Activated CD8-positive, alpha-beta memory T cell treated with anti-CD3 and anti-CD28 coated beads, Interleukin-2, amount 50 U/mL, for 1 hour (primary cell): ENCODE data around the gene ABCA3.

Experiments
- DNase-seq: peaks from one replicate; pipeline ENCODE4 v3.0.0-alpha.2; 2020; ENCODE audit errors: extremely low read depth

Gene ABCA3

DNA sequence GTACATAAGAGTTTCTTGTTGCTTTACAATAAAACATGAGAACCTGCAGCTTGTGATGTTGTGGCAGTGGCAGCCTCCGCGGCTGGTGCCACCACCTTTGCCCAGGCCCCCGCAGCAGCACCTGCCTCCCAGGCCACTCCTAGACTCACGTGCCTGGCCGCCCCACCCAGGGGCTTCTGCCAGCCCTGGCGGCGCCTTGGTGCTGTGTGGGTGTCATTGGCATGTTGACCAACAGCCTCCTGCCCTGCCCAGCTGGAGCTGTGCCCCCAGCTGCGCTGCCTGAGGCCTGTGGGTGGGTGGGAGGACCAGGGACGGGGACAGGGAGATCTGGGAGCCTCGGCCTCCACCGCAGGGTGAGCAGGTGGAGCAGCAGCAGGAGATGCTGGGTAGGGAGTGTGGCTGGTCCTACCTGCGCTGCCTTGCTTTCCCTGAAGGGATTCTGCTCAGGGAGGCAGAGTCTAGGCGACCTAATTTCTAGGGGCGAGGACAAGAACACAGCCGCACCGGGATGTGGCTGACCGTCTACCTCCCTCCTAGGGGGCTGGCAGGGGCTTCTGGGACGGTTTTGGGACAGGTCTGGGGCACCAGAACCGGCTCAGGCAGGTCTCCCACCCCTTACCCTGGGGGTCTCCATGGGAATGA, 104.7 kb downstream of the ABCA3 start:
- no peak for DNase-seq

GRCh38 chr16:2235234-2235651, 105.3 kb downstream of the ABCA3 start:
- DNase-seq, result no peak

DNA sequence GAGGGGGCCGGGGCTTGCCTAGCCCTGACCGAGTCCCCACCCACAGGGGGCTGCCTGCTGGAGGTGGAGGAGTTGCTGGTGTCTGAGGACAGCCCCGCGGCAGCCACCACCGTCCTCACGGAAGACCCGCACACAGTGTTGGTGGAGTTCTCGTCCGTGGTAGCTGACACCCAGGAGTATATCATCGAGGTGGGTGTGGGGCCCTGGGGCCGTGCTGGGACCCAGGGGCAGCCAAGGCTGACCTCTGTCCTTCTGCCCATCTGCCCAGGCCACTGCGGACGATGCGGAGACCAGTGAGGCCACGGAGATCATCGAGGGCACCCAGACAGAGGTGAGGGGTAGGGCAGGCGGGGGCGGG, 105.7 kb downstream of the ABCA3 start:
- DNase-seq, result no peak

- no peak for DNase-seq
These were observed 106.4 kb downstream of the ABCA3 start for GRCh38 chr16:2233872-2234812.

- DNase-seq, result no peak
These were observed 107.3 kb downstream of the ABCA3 start for GRCh38 chr16:2233046-2233775.

DNA sequence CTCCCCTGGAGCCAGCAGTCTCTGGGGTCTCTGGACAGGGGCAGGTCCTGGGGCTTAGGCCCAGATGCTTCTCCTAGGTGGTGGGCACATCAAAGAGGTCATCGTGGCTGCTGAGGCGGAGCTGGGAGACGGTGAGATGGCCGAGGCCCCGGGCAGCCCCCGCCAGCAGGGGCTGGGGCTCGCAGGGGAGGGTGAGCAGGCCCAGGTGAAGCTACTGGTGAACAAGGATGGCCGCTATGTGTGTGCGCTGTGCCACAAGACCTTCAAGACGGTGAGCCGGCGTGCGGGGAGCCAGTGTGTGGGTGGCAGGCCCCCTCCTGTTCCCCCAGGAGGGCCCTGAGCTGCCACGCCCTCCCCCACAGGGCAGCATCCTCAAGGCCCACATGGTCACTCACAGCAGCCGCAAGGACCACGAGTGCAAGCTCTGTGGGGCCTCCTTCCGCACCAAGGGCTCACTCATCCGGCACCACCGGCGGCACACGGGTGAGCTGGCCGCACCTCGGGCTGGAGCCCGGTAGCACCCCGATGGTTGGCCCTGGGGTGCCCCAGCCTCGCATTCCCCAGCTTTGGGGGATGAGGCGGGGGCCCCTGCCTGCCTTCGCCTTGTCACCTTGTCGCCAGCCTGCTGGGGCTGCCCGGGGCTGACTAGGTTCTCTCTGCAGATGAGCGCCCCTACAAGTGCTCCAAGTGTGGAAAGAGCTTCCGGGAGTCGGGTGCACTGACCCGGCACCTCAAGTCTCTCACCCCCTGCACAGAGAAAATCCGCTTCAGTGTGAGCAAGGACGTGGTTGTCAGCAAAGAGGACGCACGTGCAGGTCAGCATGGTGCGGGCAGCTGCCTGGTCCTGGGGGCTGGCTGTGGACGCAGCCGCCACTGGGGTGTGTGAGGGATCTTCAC, 108.2 kb downstream of the ABCA3 start:
- no peak for DNase-seq

DNA sequence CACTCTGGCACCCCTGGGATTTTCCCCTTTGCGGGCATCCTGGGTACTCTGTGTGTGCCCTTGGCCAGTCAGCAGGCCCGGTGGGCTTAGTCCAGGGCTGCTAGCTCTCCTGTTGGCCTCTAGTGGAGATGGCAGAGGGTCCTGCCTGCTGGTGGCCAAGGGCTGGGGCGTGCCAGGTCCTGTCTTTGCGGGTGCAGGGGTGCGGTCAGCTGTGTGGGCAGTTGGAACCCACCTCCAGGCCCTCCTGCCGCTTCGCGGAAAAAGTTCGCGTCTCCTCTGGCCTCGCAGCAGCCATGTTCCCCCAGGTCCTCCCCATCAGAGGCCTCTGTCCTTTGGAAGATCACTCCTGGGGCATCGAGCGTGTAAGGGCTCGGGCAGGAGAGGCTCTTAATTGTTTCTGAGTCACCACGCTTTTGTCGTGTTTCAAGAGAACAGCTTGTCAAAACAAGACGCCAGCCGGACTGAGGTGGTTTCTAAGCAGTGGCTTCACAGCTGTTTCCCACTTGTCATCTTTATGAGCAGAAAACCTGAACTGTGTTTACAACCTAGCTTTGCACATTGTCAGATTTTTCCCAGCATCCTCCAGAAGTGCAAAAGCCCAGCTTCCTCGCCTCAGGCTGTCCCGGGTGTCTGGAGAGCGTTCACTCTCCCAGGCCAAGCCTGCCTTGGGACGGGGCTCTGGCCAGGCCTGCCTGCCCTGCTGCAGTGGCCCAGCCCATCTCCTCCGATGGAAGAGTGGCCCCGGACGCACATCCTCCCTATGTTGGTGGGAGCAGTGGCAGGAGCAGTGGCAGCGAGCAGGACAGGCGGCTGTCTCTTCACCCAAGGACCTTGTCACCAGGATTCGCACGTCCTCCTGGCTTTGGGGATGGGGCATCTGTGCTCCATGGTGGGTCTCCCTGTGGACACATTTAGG, 109.3 kb downstream of the ABCA3 start:
- DNase-seq, result no peak

DNA sequence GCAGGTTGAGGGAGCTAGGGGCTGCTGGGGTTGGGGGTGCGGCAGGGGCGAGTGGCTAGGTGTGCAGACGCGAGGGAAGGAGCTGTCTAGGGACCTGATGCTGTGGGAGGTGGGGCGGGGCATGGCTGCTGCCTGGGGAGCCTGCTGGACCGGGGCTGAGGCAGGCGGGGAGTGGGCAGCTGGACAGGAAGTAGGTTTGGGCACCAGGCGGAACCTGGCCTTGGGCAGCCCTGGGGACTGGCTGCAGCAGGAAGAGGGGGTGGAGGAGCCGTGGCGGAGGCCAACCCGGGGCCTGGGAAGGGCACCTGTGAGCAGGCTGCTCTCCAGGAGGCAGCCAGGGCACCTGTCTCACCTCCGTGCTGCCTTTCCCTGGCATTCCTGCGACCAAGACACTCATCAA, 110.2 kb downstream of the ABCA3 start:
- no peak for DNase-seq

- DNase-seq, result no peak
These were observed 110.8 kb downstream of the ABCA3 start for GRCh38 chr16:2229632-2230250.

- no peak for DNase-seq
These were observed 111.4 kb downstream of the ABCA3 start for GRCh38 chr16:2229091-2229490.

DNA sequence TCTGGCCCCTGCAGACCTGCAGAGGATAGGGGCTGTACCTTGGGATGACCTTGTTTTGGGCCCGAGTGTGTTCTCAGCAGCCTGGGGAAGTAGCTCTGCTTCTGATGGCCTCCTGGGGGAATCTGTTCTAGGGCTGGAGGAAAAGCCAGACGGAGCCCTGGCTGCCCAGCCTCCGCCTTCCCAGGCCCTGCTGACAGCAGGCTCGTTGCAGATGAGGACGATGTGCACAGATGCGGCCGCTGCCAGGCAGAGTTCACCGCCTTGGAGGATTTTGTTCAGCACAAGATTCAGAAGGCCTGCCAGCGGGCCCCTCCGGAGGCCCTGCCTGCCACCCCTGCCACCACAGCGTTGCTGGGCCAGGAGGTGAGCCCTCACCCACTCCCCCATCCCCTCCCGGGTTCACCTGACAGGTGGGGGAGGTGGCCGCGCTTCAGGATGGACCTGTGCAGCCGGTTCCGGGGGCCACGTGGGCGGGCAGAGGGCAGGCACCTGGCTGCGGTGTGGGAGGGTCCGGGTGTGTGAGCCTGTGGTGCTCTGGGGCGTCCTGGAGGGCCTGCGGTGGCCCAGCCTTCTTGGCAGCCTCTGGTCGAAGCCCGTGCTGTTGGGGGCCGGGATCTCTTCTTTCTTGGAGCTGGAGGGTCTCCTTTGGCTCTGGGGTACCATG, 112.2 kb downstream of the ABCA3 start:
- no peak for DNase-seq

DNA sequence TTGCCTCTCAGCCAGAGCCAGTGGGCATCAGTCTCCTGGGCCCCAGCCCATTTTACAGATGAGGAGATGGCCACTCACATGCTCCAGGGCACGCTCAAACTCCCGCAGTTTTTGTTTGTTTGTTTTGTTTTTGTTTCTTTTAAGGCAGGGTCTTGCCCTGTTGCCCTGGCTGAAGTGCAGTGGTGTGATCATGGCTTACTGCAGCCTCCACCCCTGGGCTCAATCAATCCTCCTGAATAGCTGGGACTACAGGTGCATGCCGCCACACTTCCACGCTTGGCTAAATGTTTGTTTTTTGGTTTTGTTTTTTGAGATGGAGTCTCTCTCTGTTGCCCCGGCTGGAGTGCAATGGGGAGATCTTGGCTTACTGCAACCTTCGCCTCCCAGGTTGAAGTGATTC, 113.6 kb downstream of the ABCA3 start:
- no peak for DNase-seq

DNA sequence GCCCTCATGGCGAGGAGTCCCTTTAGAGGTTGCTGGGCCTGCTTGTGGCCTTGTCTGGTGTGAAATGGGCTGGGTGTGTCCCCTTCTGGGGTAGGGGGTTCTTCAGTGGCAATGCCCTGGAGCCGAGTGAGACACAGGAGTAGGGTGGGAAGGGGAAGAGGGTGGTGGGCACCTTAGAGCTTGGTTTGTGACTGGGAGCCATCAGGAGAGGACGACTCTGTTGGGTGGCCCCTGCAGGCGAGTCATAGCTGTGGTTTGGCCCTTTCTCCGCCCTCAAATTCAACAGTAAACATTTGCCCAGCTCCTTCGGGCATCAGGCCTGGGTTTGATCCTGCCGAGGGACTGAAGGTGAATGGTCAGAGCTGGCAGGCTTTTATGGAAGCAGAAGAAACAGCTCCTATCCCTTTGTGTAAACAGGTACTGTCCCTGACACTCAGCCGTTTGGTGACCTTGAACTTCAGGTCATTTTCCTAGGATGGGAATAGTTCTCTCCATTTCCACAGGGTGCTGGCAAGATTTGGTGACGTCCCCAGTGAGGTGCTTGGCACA, 114.2 kb downstream of the ABCA3 start:
- DNase-seq, result no peak
